AG09309 (cell line): ENCODE data around the gene PHLDB1.

Experiments
- DNase-seq: peaks from one replicate; pipeline ENCODE4 v3.0.0-alpha.2; 2010; ENCODE audit warnings: low read depth
- H3K4me3 ChIP-seq: 2 replicates; pipeline ENCODE4 v1.5.1; 2011; ENCODE audit warnings: mild to moderate bottlenecking, low read depth, low read length, moderate library complexity; ENCODE audit not compliant: control insufficient read depth
- CTCF ChIP-seq: IDR thresholded peaks from 2 replicates; pipeline ENCODE4 v1.5.1; 2011; ENCODE audit warnings: mild to moderate bottlenecking, low read depth, low read length, inconsistent platforms; ENCODE audit not compliant: insufficient read depth, control insufficient read depth; ENCODE audit errors: missing control alignments

Gene PHLDB1

GRCh38 chr11:118648291-118648690, 40.9 kb downstream of the PHLDB1 start:
- DNase-seq = no peak
- no peak for TF ChIP-seq CTCF
- no peak overlapping the region for H3K4me3 ChIP-seq

- no peak overlapping the region for H3K4me3 ChIP-seq
- no peak for TF ChIP-seq CTCF
- DNase-seq = no peak
Measured at GRCh38 chr11:118649941-118650340, 42.5 kb downstream of the PHLDB1 start.

- no peak overlapping the region for H3K4me3 ChIP-seq
- DNase-seq = no peak
- no peak for TF ChIP-seq CTCF
Measured at GRCh38 chr11:118650366-118650765, 43.0 kb downstream of the PHLDB1 start.

- DNase-seq = no peak
- H3K4me3 ChIP-seq = no peak overlapping the region
- TF ChIP-seq CTCF = no peak
Measured at GRCh38 chr11:118651820-118652219, 44.4 kb downstream of the PHLDB1 start.

- no peak overlapping the region for H3K4me3 ChIP-seq
- no peak for DNase-seq
- TF ChIP-seq CTCF = no peak
Measured at GRCh38 chr11:118652681-118653181, 45.3 kb downstream of the PHLDB1 start.

- TF ChIP-seq CTCF = no peak
- no peak for DNase-seq
- H3K4me3 ChIP-seq = no peak overlapping the region
Measured at GRCh38 chr11:118653684-118654390, 46.4 kb downstream of the PHLDB1 start.
